Measurements from ENCODE around the gene SLC5A7. TPM values are rescaled to one million over a fixed set of nuclear protein-coding genes. Genes with fewer than 3 reads are reported as not detected.

The SLC5A7 gene
- under 1 TPM in 1 of 4 donors, not detected in 3; 0.19 TPM for total RNA-seq

DNA sequence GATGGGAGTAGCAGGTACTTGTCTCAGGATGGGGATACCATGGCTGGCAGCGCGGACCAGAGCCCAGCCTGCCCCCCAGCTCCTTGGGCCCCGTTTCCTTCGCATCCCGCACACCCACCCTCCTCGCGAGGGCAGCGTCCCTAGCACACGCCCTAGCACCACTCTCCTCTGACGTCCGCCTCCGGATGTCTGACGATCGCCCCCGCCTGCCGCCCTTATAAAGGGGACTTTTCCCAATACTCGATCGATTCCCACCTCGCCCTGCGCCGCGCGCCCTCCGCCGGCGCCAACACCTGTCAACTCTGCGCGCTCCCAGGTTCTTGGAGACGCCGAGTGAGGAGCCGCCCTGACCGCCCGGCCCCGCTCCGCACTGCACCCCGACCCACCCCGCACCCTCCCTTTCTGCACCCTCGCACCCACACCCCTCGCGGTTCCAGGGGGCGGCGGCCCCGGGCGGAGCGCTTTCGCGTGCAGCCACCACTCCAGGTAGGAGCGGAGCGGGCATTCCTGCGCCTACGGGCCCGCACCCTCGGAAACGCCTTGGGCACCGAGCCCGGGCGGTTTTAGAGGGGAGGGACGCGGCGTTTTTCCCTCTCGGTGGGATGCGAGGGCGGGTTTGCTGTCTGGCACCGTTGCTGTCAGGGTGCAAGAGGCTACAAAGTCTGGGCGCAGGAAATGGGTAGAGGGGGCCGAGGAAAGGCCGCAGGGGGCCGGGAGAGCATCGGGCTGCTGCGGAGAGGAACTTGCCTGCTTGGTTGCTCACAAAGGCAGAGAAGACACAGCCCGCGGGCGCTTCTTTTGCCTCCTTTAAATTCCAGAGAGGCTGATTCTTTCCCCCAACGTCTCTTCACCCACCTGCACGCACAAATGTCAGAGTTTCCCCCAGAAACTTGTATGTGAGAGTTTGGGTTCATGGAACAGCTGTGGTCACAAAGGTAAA is at the start of gene SLC5A7:
Gene SLC5A7, plus strand, starts transcription at position 247 of the 940 bp plus-strand sequence. CDS start 1,632 bp downstream, outside the sequence.
- Histone ChIP-seq H3K9me3 (no peaks in the 10 kb centered on the region), H3K36me3 (no peaks in the 10 kb centered on the region), H3K27ac (no peak within 1 kb of the TSS), H3K4me1 (peaks cover 0 to 10% (median 0%) of the 10 kb centered on the region in 3 donors), H3K27me3 (peaks cover 0 to 41% (median 4%) of the 10 kb centered on the region in 4 donors), H3K4me3 (peak within 1 kb of the TSS in 2 of 4 donors; percentile 25 to 33)
- intact Hi-C loops (cut with DNase I), result no loop called here
- no peak for DNase-seq
- 6 to 12% methylated on average over 22 to 35 of the region's 75 CpGs for WGBS, 2 donors
- TF ChIP-seq CTCF (IDR thresholded peaks at IDR 0.05) (no peak), POLR2A (IDR thresholded peaks at IDR 0.05) (no peak)

DNA sequence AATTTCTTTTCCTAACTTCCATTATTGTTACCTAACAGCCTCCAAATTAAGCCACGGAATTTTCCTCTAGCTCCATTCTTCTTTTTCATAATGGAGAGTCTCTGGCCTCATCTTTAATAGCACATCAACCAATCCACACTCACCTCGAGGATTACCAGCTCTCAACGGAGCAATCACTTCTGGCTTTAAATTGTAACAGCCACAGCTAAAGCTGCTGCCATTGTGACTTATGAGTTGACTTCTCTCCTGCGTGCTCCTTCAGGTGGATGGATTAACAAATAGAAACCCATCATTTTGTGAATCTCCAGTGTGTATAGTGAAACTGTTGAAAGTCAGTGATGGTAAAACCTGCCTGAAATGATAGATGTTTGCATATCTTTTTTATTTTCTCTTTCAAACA is 24.9 kb upstream of the SLC5A7 start:
- WGBS, 2 donors, result 56 to 73% methylated on average over 4 of the region's 4 CpGs
- DNase-seq, result no peak
- H3K9me3 ChIP-seq, result no peaks in the 10 kb centered on the region
- intact Hi-C loops (cut with DNase I), result no loop called here
- TF ChIP-seq CTCF (IDR thresholded peaks at IDR 0.05) (no peak), POLR2A (IDR thresholded peaks at IDR 0.05) (no peak)
- no peaks in the 10 kb centered on the region for H3K36me3 ChIP-seq
- no peak overlapping the region for H3K4me3 ChIP-seq
- H3K4me1 ChIP-seq, result no peaks in the 10 kb centered on the region
- H3K27ac ChIP-seq, result no peak overlapping the region
- no peaks in the 10 kb centered on the region for H3K27me3 ChIP-seq

- no peaks in the 10 kb centered on the region for H3K36me3 ChIP-seq
- H3K27me3 ChIP-seq, result no peaks in the 10 kb centered on the region
- WGBS, 2 donors, result 64 to 74% methylated on average over 1 of the region's 1 CpG
- no peak overlapping the region for H3K4me3 ChIP-seq
- H3K9me3 ChIP-seq, result no peaks in the 10 kb centered on the region
- TF ChIP-seq POLR2A (IDR thresholded peaks at IDR 0.05) (no peak), CTCF (IDR thresholded peaks at IDR 0.05) (no peak)
- no peaks in the 10 kb centered on the region for H3K4me1 ChIP-seq
- intact Hi-C loops (cut with DNase I), result no loop called here
- DNase-seq, result no peak
- H3K27ac ChIP-seq, result no peak overlapping the region
These were observed 22.1 kb upstream of the SLC5A7 start for GRCh38 chr2:107964185-107964584.

GRCh38 chr2:107984707-107985106 is 1.6 kb upstream of the SLC5A7 start:
- intact Hi-C loops (cut with DNase I), result no loop called here
- TF ChIP-seq CTCF (IDR thresholded peaks at IDR 0.05) (no peak), POLR2A (IDR thresholded peaks at IDR 0.05) (no peak)
- 30% methylated on average over 2 of the region's 2 CpGs; no CpG with 5 or more reads in 1 of the 2 donors for WGBS, 2 donors

GRCh38 chr2:107988108-107988507 is 1.8 kb downstream of the SLC5A7 start:
- intact Hi-C loops (cut with DNase I), result no loop called here
- no peak overlapping the region for H3K27ac ChIP-seq
- H3K4me3 ChIP-seq, result no peak overlapping the region
- 90 to 92% methylated on average over 10 of the region's 10 CpGs for WGBS, 2 donors
- peaks cover 0 to 41% (median 4%) of the 10 kb centered on the region in 4 donors for H3K27me3 ChIP-seq
- H3K9me3 ChIP-seq, result no peaks in the 10 kb centered on the region
- DNase-seq, result no peak
- TF ChIP-seq CTCF (IDR thresholded peaks at IDR 0.05) (no peak), POLR2A (IDR thresholded peaks at IDR 0.05) (no peak)
- H3K36me3 ChIP-seq, result no peaks in the 10 kb centered on the region
- peaks cover 0 to 10% (median 0%) of the 10 kb centered on the region in 3 donors for H3K4me1 ChIP-seq

More at GRCh38 chr2:107984707-107985106, 1.6 kb upstream of the SLC5A7 start:
- DNase-seq, result no peak
- H3K27me3 ChIP-seq, result peaks cover 0 to 41% (median 4%) of the 10 kb centered on the region in 4 donors
- H3K27ac ChIP-seq, result no peak overlapping the region
- H3K4me3 ChIP-seq, result no peak overlapping the region
- no peaks in the 10 kb centered on the region for H3K36me3 ChIP-seq
- H3K9me3 ChIP-seq, result no peaks in the 10 kb centered on the region
- H3K4me1 ChIP-seq, result peaks cover 0 to 10% (median 0%) of the 10 kb centered on the region in 3 donors

Data from esophagus squamous epithelium (tissue), 5 donors.